ENCODE measurements around the gene SYT8. TPM values are rescaled to one million over a fixed set of nuclear protein-coding genes. Genes with fewer than 3 reads are reported as not detected.
"Not testable (repeated sequence)": the region's sequence is repeated elsewhere in the genome, so short reads cannot be mapped to it uniquely, and the experiment has no call there.

Gene SYT8
- total and polyA plus RNA-seq, 5 donors from 2014 or later = not detected

- Histone ChIP-seq H3K4me1 (ENCODE audit: control insufficient read depth, insufficient read depth, low read length, poor library complexity, severe bottlenecking) (no peaks in the 10 kb centered on the region), H3K9me3 (ENCODE audit: control insufficient read depth in 2 of 2, low read length in 2 of 2) (peaks cover 0 to under 1% of the 10 kb centered on the region in 2 experiments), H3K27me3 (ENCODE audit: control insufficient read depth, insufficient read depth, low read length) (no peaks in the 10 kb centered on the region), H3K36me3 (ENCODE audit: control insufficient read depth, insufficient read depth, low read length) (no peaks in the 10 kb centered on the region), H3K4me3 (ENCODE audit: low read depth, low read length) (no peak overlapping the region), H3K27ac (ENCODE audit: insufficient read depth, low read length, poor library complexity, severe bottlenecking) (no peak overlapping the region)
- no peak overlapping the region for H3K27ac Mint-ChIP-seq
- H3K36me3 Mint-ChIP-seq = no peaks in the 10 kb centered on the region
- DNase-seq = no peak
- ATAC-seq (ENCODE audit: low read depth in 2 of 2) = no peak
- H3K4me1 Mint-ChIP-seq = peaks cover 0 to 5% (median 0%) of the 10 kb centered on the region in 4 donors
- H3K27me3 Mint-ChIP-seq = peaks cover 5% of the 10 kb centered on the region
- peaks cover 0 to 6% (median 0%) of the 10 kb centered on the region in 7 donors for H3K9me3 Mint-ChIP-seq
- H3K4me3 Mint-ChIP-seq = no peak overlapping the region
Measured at GRCh38 chr11:1812801-1813200, 22.0 kb upstream of the SYT8 start.

GRCh38 chr11:1813356-1813755, 21.4 kb upstream of the SYT8 start:
- not testable (repeated sequence) for H3K27me3 ChIP-seq (ENCODE audit: control insufficient read depth, insufficient read depth, low read length); H3K36me3 ChIP-seq (ENCODE audit: control insufficient read depth, insufficient read depth, low read length); H3K27ac ChIP-seq (ENCODE audit: insufficient read depth, low read length, poor library complexity, severe bottlenecking); DNase-seq; H3K9me3 Mint-ChIP-seq; H3K36me3 Mint-ChIP-seq; H3K4me1 Mint-ChIP-seq; ATAC-seq (ENCODE audit: low read depth in 2 of 2); H3K4me1 ChIP-seq (ENCODE audit: control insufficient read depth, insufficient read depth, low read length, poor library complexity, severe bottlenecking); H3K27me3 Mint-ChIP-seq; H3K9me3 ChIP-seq (ENCODE audit: control insufficient read depth in 2 of 2, low read length in 2 of 2); H3K4me3 ChIP-seq (ENCODE audit: low read depth, low read length); H3K4me3 Mint-ChIP-seq; H3K27ac Mint-ChIP-seq

- Histone ChIP-seq H3K36me3 (ENCODE audit: control insufficient read depth, insufficient read depth, low read length) (no peaks in the 10 kb centered on the region), H3K9me3 (ENCODE audit: control insufficient read depth in 2 of 2, low read length in 2 of 2) (peaks cover 0 to 6% of the 10 kb centered on the region in 2 experiments), H3K4me1 (ENCODE audit: control insufficient read depth, insufficient read depth, low read length, poor library complexity, severe bottlenecking) (no peaks in the 10 kb centered on the region), H3K27me3 (ENCODE audit: control insufficient read depth, insufficient read depth, low read length) (no peaks in the 10 kb centered on the region), H3K4me3 (ENCODE audit: low read depth, low read length) (no peak overlapping the region), H3K27ac (ENCODE audit: insufficient read depth, low read length, poor library complexity, severe bottlenecking) (no peak overlapping the region)
- H3K36me3 Mint-ChIP-seq = no peaks in the 10 kb centered on the region
- peaks cover 0 to 4% (median 0%) of the 10 kb centered on the region in 7 donors for H3K9me3 Mint-ChIP-seq
- H3K27me3 Mint-ChIP-seq = peaks cover 8% of the 10 kb centered on the region
- H3K27ac Mint-ChIP-seq = no peak overlapping the region
- ATAC-seq (ENCODE audit: low read depth in 2 of 2) = no peak
- H3K4me1 Mint-ChIP-seq = peaks cover 0 to 5% (median 0%) of the 10 kb centered on the region in 4 donors
- H3K4me3 Mint-ChIP-seq = no peak overlapping the region
- no peak for DNase-seq
Measured at GRCh38 chr11:1814691-1815090, 20.1 kb upstream of the SYT8 start.

GRCh38 chr11:1815311-1815710, 19.5 kb upstream of the SYT8 start:
- Mint-ChIP-seq H3K9me3 (peaks cover 0 to 5% (median 0%) of the 10 kb centered on the region in 7 donors), H3K27me3 (peaks cover 9% of the 10 kb centered on the region), H3K4me1 (peaks cover 0 to 5% (median 0%) of the 10 kb centered on the region in 4 donors), H3K36me3 (no peaks in the 10 kb centered on the region), H3K27ac (no peak overlapping the region), H3K4me3 (no peak overlapping the region)
- H3K4me3 ChIP-seq (ENCODE audit: low read depth, low read length) = no peak overlapping the region
- no peaks in the 10 kb centered on the region for H3K27me3 ChIP-seq (ENCODE audit: control insufficient read depth, insufficient read depth, low read length)
- no peaks in the 10 kb centered on the region for H3K36me3 ChIP-seq (ENCODE audit: control insufficient read depth, insufficient read depth, low read length)
- H3K4me1 ChIP-seq (ENCODE audit: control insufficient read depth, insufficient read depth, low read length, poor library complexity, severe bottlenecking) = no peaks in the 10 kb centered on the region
- ATAC-seq (ENCODE audit: low read depth in 2 of 2) (no peak), DNase-seq (no peak)
- peaks cover 0 to 6% of the 10 kb centered on the region in 2 experiments for H3K9me3 ChIP-seq (ENCODE audit: control insufficient read depth in 2 of 2, low read length in 2 of 2)
- H3K27ac ChIP-seq (ENCODE audit: insufficient read depth, low read length, poor library complexity, severe bottlenecking) = no peak overlapping the region

- H3K9me3 ChIP-seq (ENCODE audit: control insufficient read depth in 2 of 2, low read length in 2 of 2) = peaks cover 0 to 6% of the 10 kb centered on the region in 2 experiments
- H3K36me3 ChIP-seq (ENCODE audit: control insufficient read depth, insufficient read depth, low read length) = no peaks in the 10 kb centered on the region
- Mint-ChIP-seq H3K27ac (no peak overlapping the region), H3K4me1 (peaks cover 0 to 2% (median 0%) of the 10 kb centered on the region in 4 donors), H3K36me3 (no peaks in the 10 kb centered on the region), H3K9me3 (peaks cover 0 to 6% (median 0%) of the 10 kb centered on the region in 7 donors), H3K27me3 (peaks cover 9% of the 10 kb centered on the region), H3K4me3 (no peak overlapping the region)
- H3K4me1 ChIP-seq (ENCODE audit: control insufficient read depth, insufficient read depth, low read length, poor library complexity, severe bottlenecking) = no peaks in the 10 kb centered on the region
- no peaks in the 10 kb centered on the region for H3K27me3 ChIP-seq (ENCODE audit: control insufficient read depth, insufficient read depth, low read length)
- H3K27ac ChIP-seq (ENCODE audit: insufficient read depth, low read length, poor library complexity, severe bottlenecking) = no peak overlapping the region
- no peak overlapping the region for H3K4me3 ChIP-seq (ENCODE audit: low read depth, low read length)
- ATAC-seq (ENCODE audit: low read depth in 2 of 2) (no peak), DNase-seq (no peak)
Measured at GRCh38 chr11:1815751-1816150, 19.0 kb upstream of the SYT8 start.

GRCh38 chr11:1817000-1817399, 17.8 kb upstream of the SYT8 start:
- no peak overlapping the region for H3K27ac ChIP-seq (ENCODE audit: insufficient read depth, low read length, poor library complexity, severe bottlenecking)
- H3K4me3 ChIP-seq (ENCODE audit: low read depth, low read length) = no peak overlapping the region
- H3K36me3 ChIP-seq (ENCODE audit: control insufficient read depth, insufficient read depth, low read length) = no peaks in the 10 kb centered on the region
- no peaks in the 10 kb centered on the region for H3K36me3 Mint-ChIP-seq
- H3K27me3 ChIP-seq (ENCODE audit: control insufficient read depth, insufficient read depth, low read length) = no peaks in the 10 kb centered on the region
- H3K4me1 ChIP-seq (ENCODE audit: control insufficient read depth, insufficient read depth, low read length, poor library complexity, severe bottlenecking) = no peaks in the 10 kb centered on the region
- peaks cover 0 to 6% of the 10 kb centered on the region in 2 experiments for H3K9me3 ChIP-seq (ENCODE audit: control insufficient read depth in 2 of 2, low read length in 2 of 2)
- no peak overlapping the region for H3K27ac Mint-ChIP-seq
- H3K4me1 Mint-ChIP-seq = no peaks in the 10 kb centered on the region
- no peak overlapping the region for H3K4me3 Mint-ChIP-seq
- H3K9me3 Mint-ChIP-seq = peaks cover 0 to 6% (median 0%) of the 10 kb centered on the region in 7 donors
- DNase-seq = no peak
- no peak for ATAC-seq (ENCODE audit: low read depth in 2 of 2)
- peaks cover 14% of the 10 kb centered on the region for H3K27me3 Mint-ChIP-seq

- Mint-ChIP-seq H3K27me3 (peaks cover 14% of the 10 kb centered on the region), H3K9me3 (peaks cover 0 to 6% (median 0%) of the 10 kb centered on the region in 7 donors), H3K27ac (no peak overlapping the region), H3K36me3 (no peaks in the 10 kb centered on the region), H3K4me1 (no peaks in the 10 kb centered on the region), H3K4me3 (no peak overlapping the region)
- ATAC-seq (ENCODE audit: low read depth in 2 of 2) (no peak), DNase-seq (no peak)
- no peak overlapping the region for H3K4me3 ChIP-seq (ENCODE audit: low read depth, low read length)
- H3K36me3 ChIP-seq (ENCODE audit: control insufficient read depth, insufficient read depth, low read length) = no peaks in the 10 kb centered on the region
- no peak overlapping the region for H3K27ac ChIP-seq (ENCODE audit: insufficient read depth, low read length, poor library complexity, severe bottlenecking)
- H3K4me1 ChIP-seq (ENCODE audit: control insufficient read depth, insufficient read depth, low read length, poor library complexity, severe bottlenecking) = no peaks in the 10 kb centered on the region
- peaks cover 0 to 6% of the 10 kb centered on the region in 2 experiments for H3K9me3 ChIP-seq (ENCODE audit: control insufficient read depth in 2 of 2, low read length in 2 of 2)
- H3K27me3 ChIP-seq (ENCODE audit: control insufficient read depth, insufficient read depth, low read length) = no peaks in the 10 kb centered on the region
Measured at GRCh38 chr11:1817511-1817910, 17.3 kb upstream of the SYT8 start.

GRCh38 chr11:1819074-1819473, 15.7 kb upstream of the SYT8 start:
- DNase-seq (no peak), ATAC-seq (ENCODE audit: low read depth in 2 of 2) (no peak)
- Mint-ChIP-seq H3K4me3 (no peak overlapping the region), H3K9me3 (peaks cover 0 to 6% (median 0%) of the 10 kb centered on the region in 7 donors), H3K4me1 (no peaks in the 10 kb centered on the region), H3K27ac (no peak overlapping the region), H3K36me3 (no peaks in the 10 kb centered on the region), H3K27me3 (peaks cover 12% of the 10 kb centered on the region)
- Histone ChIP-seq H3K36me3 (ENCODE audit: control insufficient read depth, insufficient read depth, low read length) (no peaks in the 10 kb centered on the region), H3K4me1 (ENCODE audit: control insufficient read depth, insufficient read depth, low read length, poor library complexity, severe bottlenecking) (no peaks in the 10 kb centered on the region), H3K4me3 (ENCODE audit: low read depth, low read length) (no peak overlapping the region), H3K27me3 (ENCODE audit: control insufficient read depth, insufficient read depth, low read length) (no peaks in the 10 kb centered on the region), H3K9me3 (ENCODE audit: control insufficient read depth in 2 of 2, low read length in 2 of 2) (peaks cover 0 to 6% of the 10 kb centered on the region in 2 experiments), H3K27ac (ENCODE audit: insufficient read depth, low read length, poor library complexity, severe bottlenecking) (no peak overlapping the region)
